ENCODE results near the gene SOX6.

SOX6 gene

GRCh38 chr11:16336204-16336603 is 20.1 kb downstream of the SOX6 start:
- TF ChIP-seq, protein P1, sequence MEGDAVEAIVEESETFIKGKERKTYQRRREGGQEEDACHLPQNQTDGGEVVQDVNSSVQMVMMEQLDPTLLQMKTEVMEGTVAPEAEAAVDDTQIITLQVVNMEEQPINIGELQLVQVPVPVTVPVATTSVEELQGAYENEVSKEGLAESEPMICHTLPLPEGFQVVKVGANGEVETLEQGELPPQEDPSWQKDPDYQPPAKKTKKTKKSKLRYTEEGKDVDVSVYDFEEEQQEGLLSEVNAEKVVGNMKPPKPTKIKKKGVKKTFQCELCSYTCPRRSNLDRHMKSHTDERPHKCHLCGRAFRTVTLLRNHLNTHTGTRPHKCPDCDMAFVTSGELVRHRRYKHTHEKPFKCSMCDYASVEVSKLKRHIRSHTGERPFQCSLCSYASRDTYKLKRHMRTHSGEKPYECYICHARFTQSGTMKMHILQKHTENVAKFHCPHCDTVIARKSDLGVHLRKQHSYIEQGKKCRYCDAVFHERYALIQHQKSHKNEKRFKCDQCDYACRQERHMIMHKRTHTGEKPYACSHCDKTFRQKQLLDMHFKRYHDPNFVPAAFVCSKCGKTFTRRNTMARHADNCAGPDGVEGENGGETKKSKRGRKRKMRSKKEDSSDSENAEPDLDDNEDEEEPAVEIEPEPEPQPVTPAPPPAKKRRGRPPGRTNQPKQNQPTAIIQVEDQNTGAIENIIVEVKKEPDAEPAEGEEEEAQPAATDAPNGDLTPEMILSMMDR (conservative IDR thresholded peaks at IDR 0.05) = no peak
- H3K27ac ChIP-seq = no peak overlapping the region

DNA sequence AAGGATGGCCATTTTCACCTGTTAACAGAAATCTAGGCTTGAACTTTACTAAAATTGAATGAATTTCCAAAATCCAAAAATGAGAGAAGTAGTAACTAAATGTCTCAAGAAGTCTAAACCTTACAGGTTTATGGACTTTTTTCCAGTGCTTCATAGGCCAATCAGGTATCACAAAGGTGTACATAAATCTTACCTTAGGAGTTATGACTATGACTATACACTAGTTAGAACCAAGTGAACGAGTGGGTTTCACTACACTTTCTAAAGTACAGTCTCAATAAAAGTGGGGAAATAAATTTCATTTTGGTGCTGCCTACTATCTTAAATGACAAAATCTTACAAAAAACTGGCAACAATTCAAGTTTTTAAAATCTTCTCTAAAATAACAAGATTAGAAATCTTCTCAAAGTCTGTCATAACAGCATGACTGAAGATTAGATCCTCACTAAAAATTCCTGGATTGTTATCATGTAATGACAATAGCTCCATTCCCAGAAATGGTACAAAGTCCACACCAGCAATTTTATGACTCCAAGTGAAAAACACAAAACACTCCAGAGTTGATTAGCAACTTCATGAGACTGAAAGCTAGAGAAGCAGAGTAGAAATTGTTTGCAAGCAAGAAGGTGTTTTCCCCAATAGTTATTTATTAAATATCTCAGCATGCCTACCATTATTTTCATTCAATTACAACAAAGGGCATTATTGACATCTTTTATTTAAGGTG is 20.9 kb downstream of the SOX6 start:
- H3K27ac ChIP-seq = no peak overlapping the region
- TF ChIP-seq, protein P1 (conservative IDR thresholded peaks at IDR 0.05) = no peak

DNA sequence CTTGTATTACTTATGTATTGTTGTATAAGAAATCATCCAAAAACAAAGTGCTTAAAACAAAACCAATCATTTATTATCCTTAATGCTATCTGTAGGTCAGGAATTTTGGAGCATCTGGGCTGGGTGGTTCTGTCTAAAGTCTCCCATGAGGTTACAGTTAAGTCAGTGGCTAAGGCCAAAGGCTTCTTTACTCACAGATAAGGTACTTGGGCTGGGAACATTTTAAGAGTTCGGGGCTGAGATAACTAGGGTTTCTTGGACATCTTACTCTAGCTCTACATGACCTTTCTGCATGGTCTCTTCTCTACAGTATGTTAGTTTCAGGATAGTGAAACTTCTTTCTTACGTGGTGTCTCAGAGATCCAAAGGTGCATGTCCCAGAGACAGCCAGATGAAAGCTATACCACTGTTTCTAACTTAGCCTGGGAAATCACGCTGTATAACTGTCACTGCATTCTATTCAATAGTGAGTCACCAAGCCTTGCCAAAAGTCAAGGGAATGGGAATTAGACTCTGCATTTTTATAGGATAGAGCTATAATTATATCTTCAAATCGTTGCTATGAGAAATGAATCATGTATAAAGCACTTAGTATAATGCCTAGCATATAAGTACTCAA is 29.6 kb downstream of the SOX6 start:
- TF ChIP-seq, protein P1 (conservative IDR thresholded peaks at IDR 0.05) = no peak
- H3K27ac ChIP-seq = no peak overlapping the region

GRCh38 chr11:16322190-16322589 is 34.2 kb downstream of the SOX6 start:
- TF ChIP-seq, protein P1 (conservative IDR thresholded peaks at IDR 0.05) = no peak
- no peak overlapping the region for H3K27ac ChIP-seq

GRCh38 chr11:16321148-16321547 is 35.2 kb downstream of the SOX6 start:
- no peak overlapping the region for H3K27ac ChIP-seq
- TF ChIP-seq, protein P1 (conservative IDR thresholded peaks at IDR 0.05) = no peak

GRCh38 chr11:16318320-16318719 is 38.0 kb downstream of the SOX6 start:
- TF ChIP-seq, protein P1 (conservative IDR thresholded peaks at IDR 0.05) = no peak
- no peak overlapping the region for H3K27ac ChIP-seq

DNA sequence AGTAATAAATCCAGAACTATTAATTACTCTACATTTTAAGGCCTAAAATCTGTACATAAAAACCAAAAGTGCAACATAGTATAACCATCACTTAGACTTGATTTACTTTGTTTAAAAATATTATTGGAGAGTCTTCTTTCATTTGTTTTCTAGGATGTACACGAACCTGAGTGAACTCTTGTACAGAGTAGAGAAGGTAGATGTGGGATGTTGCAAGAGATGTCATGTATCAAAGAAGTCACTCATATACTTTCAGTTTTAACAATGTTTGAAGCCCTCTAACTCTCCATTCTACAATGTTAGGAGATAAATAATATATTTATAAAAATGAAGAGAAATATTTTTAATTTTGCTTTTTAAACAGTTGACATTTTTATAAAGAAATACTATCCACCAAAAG is 38.6 kb downstream of the SOX6 start:
- TF ChIP-seq, protein P1 (conservative IDR thresholded peaks at IDR 0.05) = no peak

More for the DNA sequence above, 38.6 kb downstream of the SOX6 start:
- H3K27ac ChIP-seq = no peak overlapping the region
